ENCODE results near the gene ZNF555. TPM values are rescaled to one million over a fixed set of nuclear protein-coding genes. Genes with fewer than 3 reads are reported as not detected.

The ZNF555 gene
- total and polyA plus RNA-seq, 9 of the 15 experiments (the other 6 are each of a cell fraction or from before 2014, with no cell fraction given) = 2.0 to 6.7 (median 5.4) TPM

- TF ChIP-seq TOE1 (IDR thresholded peaks at IDR 0.05; ENCODE audit: borderline replicate concordance) (0 out of 2 replicates have a peak, but pooled peaks have one; percentile 21), TOE1 (CRISPR knock-in tag; IDR thresholded peaks at IDR 0.05; ENCODE audit: borderline replicate concordance, low read depth) (0 out of 2 replicates have a peak, but pooled peaks have one; percentile 42), HMGXB4 (CRISPR knock-in tag; IDR thresholded peaks at IDR 0.05) (no peak), ILF3 (IDR thresholded peaks at IDR 0.05; ENCODE audit: borderline replicate concordance) (no peak), CHD2 (IDR thresholded peaks at IDR 0.05; ENCODE audit: low read depth, low read length) (peak; percentile 39; the same call in 1 of the 2 replicates), ZKSCAN8 (CRISPR knock-in tag; IDR thresholded peaks at IDR 0.05) (no peak), MCM7 (IDR thresholded peaks at IDR 0.05) (no peak), ZNF354B (CRISPR knock-in tag; IDR thresholded peaks at IDR 0.05) (no peak), ZHX1 (conservative IDR thresholded peaks at IDR 0.05; ENCODE audit: low read length) (no peak), XRCC3 (IDR thresholded peaks at IDR 0.05) (no peak), CCAR2 (IDR thresholded peaks at IDR 0.05; ENCODE audit: low read depth, low read length) (no peak), SMAD1 (IDR thresholded peaks at IDR 0.05; ENCODE audit: low read depth, low read length, partially characterized antibody) (no peak), FOXM1 (IDR thresholded peaks at IDR 0.05; ENCODE audit: low read depth) (no peak), FOXM1 (CRISPR knock-in tag; IDR thresholded peaks at IDR 0.05; ENCODE audit: low read depth) (no peak), CEBPB (tag; IDR thresholded peaks at IDR 0.05) (no peak), RFX7 (CRISPR knock-in tag; IDR thresholded peaks at IDR 0.05) (no peak), KHSRP (IDR thresholded peaks at IDR 0.05) (no peak; the same call in 1 of the 2 replicates), CC2D1A (IDR thresholded peaks at IDR 0.05) (peak; percentile 94), SIN3B (IDR thresholded peaks at IDR 0.05; ENCODE audit: low read depth) (no peak), PYGO2 (tag; IDR thresholded peaks at IDR 0.05) (no peak), HNRNPK (IDR thresholded peaks at IDR 0.05; ENCODE audit: low read depth, low read length, poor library complexity, severe bottlenecking) (no peak), CCNT2 (IDR thresholded peaks at IDR 0.05; ENCODE audit: borderline replicate concordance, extremely low read depth, insufficient read length, low read depth, low read length) (peak; percentile 9), SMAD3 (CRISPR knock-in tag; conservative IDR thresholded peaks at IDR 0.05) (no peak)
- TF ChIP-seq, protein P1, sequence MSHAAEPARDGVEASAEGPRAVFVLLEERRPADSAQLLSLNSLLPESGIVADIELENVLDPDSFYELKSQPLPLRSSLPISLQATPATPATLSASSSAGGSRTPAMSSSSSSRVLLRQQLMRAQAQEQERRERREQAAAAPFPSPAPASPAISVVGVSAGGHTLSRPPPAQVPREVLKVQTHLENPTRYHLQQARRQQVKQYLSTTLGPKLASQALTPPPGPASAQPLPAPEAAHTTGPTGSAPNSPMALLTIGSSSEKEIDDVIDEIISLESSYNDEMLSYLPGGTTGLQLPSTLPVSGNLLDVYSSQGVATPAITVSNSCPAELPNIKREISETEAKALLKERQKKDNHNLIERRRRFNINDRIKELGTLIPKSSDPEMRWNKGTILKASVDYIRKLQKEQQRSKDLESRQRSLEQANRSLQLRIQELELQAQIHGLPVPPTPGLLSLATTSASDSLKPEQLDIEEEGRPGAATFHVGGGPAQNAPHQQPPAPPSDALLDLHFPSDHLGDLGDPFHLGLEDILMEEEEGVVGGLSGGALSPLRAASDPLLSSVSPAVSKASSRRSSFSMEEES (CRISPR knock-in tag; IDR thresholded peaks at IDR 0.05) = no peak
Measured at GRCh38 chr19:2900296-2901252, 59.3 kb downstream of the ZNF555 start, which contains the start of gene ZNF57 (continued).

All from K562 (cell line).